Effector memory CD4-positive, alpha-beta T cell (primary cell): ENCODE measurements around the gene ETDC.
A peak's percentile ranks its signal among the peaks of the same experiment; 100 is the strongest.
"Not testable (repeated sequence)": the region's sequence is repeated elsewhere in the genome, so short reads cannot be mapped to it uniquely, and the experiment has no call there.

ENCODE experiments used
- DNase-seq, 3 donors: peaks; one replicate each; pipeline ENCODE4 v3.0.0-alpha.2; 2020
- H3K27ac ChIP-seq: 2 replicates; pipeline ENCODE4 v1.7.0; 2013; ENCODE audit warnings: mild to moderate bottlenecking, low read length, moderate library complexity; ENCODE audit not compliant: insufficient read depth, poor library complexity, severe bottlenecking
- H3K27me3 ChIP-seq: replicated peaks from 2 replicates; pipeline ENCODE4 v1.7.0; 2013; ENCODE audit warnings: mild to moderate bottlenecking, low read length; ENCODE audit not compliant: insufficient read depth, control insufficient read depth, poor library complexity, severe bottlenecking
- H3K36me3 ChIP-seq: 2 replicates; pipeline ENCODE4 v1.7.0; 2013; ENCODE audit warnings: mild to moderate bottlenecking, low read length, moderate library complexity; ENCODE audit not compliant: control insufficient read depth, insufficient read depth
- H3K4me1 ChIP-seq: 2 replicates; pipeline ENCODE4 v1.7.0; 2013; ENCODE audit warnings: low read length, mild to moderate bottlenecking; ENCODE audit not compliant: control insufficient read depth, insufficient read depth, poor library complexity, severe bottlenecking
- H3K4me3 ChIP-seq: 2 replicates; pipeline ENCODE4 v1.7.0; 2013; ENCODE audit warnings: low read length, low read depth, mild to moderate bottlenecking; ENCODE audit not compliant: insufficient read depth, poor library complexity, severe bottlenecking
- H3K9me3 ChIP-seq: 2 replicates; pipeline ENCODE4 v1.7.0; 2013; ENCODE audit warnings: mild to moderate bottlenecking, low read length, moderate library complexity; ENCODE audit not compliant: control insufficient read depth
- total RNA-seq, 3 donors: gene quantifications; one replicate each; lab custom pipeline; 2026; lab: John Stamatoyannopoulos, UW

Gene ETDC
- 0 reads per million in 3 donors for total RNA-seq

DNA sequence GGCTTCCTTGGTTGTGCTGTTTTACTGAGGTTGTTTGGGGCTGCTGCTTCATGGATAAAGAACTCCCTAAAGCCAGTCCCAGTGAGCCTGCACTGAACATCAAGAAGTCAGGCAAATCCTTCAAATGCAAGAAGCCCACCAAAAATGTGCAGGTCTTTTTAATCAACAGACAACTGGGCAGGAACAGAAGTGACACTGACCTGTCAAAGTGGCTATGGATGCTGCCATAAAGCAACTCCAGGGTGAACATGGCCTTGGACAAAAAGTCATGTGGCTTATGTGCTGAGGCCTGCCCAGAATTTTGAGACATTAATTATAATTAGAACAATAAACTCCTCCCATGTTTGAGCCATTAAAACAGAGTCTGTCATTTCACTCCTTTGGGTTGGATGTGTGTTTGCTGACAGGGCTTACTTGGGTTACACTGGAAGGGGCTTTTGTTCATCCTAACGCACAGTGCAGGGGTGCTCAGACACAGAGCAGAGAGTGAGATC is at the start of gene ETDC:
ETDC (plus strand) TSS at position 51 of the 494 bp plus-strand sequence; CDS start at position 51, 0 bp downstream.
- no peak within 1 kb of the TSS for H3K27ac ChIP-seq
- peaks cover 3% of the 10 kb centered on the region for H3K9me3 ChIP-seq
- no peak within 1 kb of the TSS for H3K4me3 ChIP-seq
- no peaks in the 10 kb centered on the region for H3K36me3 ChIP-seq
- DNase-seq = no peak
- H3K4me1 ChIP-seq = no peaks in the 10 kb centered on the region
- no peaks in the 10 kb centered on the region for H3K27me3 ChIP-seq

DNA sequence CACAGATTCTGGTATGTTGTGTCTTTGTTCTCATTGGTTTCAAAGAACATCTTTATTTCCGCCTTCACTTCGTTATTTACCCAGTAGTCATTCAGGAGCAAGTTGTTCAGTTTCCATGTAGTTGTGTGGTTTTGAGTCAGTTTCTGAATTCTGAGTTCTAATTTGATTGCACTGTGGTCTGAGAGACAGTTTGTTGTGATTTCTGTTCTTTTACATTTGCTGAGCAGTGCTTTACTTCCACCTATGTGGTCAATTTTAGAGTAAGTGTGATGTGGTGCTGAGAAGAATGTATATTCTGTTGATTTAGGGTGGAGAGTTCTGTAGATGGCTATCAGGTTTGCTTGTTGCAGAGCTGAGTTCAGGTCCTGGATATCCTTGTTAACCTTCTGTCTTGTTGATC is 48.3 kb upstream of the ETDC start:
- H3K9me3 ChIP-seq, H3K36me3 ChIP-seq: not testable (repeated sequence)

DNA sequence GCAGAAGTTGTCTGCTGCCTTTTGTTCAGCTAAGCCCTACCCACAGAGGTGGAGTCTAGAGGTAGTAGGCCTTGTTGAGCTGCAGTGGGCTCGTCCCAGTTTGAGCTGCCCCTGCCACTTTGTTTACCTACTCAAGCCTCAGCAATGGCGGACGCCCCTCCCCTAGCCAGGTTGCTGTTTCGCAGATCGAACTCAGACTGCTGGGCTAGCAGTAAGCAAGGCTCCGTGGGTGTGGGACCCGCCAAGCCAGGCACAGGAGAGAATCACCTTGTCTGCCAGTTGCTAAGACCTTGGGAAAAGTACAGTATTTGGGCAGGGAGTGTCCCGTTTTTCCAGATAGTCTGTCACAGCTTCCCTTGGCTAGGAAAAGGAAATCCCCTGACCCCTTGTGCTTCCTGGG is 45.9 kb upstream of the ETDC start:
- not testable (repeated sequence) for H3K27ac ChIP-seq

More for the DNA sequence above, 48.3 kb upstream of the ETDC start:
- not testable (repeated sequence) for H3K4me3 ChIP-seq, H3K27ac ChIP-seq, DNase-seq, H3K27me3 ChIP-seq, H3K4me1 ChIP-seq

DNA sequence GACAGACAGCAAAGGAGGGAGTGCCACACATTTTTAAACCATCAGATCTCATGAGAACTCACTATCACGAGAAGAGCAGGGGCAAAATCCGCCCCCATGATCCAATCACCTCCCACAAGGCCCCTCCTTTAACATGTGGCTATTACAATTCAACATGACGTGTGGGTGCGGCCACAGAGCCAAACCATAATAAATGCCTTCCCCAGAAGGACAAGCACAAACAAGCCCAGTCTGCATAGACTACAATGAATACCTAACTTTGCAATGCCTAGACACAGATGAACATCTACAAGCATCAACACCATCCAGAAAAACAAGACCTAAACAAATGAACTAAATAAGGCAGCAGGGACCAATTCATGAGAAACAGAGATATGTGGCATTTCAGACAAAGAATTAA is 45.1 kb upstream of the ETDC start:
- Histone ChIP-seq H3K4me3 (no peak overlapping the region), H3K4me1 (no peaks in the 10 kb centered on the region), H3K27ac (no peak overlapping the region), H3K36me3 (no peaks in the 10 kb centered on the region), H3K27me3 (no peaks in the 10 kb centered on the region), H3K9me3 (no peaks in the 10 kb centered on the region)
- DNase-seq = no peak

More for the DNA sequence above, 45.9 kb upstream of the ETDC start:
- H3K4me3 ChIP-seq, H3K36me3 ChIP-seq, H3K4me1 ChIP-seq, H3K9me3 ChIP-seq, H3K27me3 ChIP-seq, DNase-seq: not testable (repeated sequence)

DNA sequence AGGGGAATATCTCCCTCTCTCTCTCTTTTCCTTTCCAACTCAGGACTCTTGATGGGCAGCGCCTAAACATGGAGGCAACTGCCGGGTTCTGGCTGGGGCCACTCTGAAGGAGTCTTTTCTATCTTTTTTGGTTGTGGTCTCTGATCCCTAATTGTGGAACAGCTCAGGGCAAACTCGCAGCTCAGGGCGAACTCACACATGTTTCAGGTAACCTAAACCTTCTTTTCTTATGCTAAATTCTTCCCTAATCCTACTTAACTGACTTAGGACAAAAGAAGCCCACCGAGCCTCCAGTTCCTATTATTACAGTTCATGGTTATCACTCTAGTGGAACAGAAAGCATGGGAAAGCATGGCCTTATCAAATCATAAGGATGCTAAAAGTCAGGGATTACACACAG is 36.1 kb upstream of the ETDC start:
- Histone ChIP-seq H3K27ac (no peak overlapping the region), H3K9me3 (no peaks in the 10 kb centered on the region), H3K4me1 (no peaks in the 10 kb centered on the region), H3K36me3 (no peaks in the 10 kb centered on the region), H3K4me3 (no peak overlapping the region), H3K27me3 (no peaks in the 10 kb centered on the region)
- DNase-seq = no peak

DNA sequence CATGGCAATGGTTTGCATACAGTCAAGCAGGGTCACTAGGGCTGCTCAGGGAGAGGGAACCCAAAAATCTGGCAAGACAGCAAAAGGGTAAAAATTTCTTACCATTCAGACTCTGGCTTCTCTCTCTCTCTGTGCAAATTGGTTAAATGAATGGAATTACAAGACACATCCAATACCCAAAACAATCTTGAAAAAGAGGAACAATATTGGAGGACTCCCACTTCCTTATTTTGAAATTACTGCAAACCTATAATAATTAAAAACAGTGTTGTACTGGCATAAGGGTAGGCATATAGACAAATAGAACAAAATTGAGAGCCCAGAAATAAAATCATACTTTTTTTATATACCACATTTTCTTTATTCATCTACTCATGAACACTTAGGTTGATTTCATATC is 33.3 kb upstream of the ETDC start:
- no peak for DNase-seq
- no peaks in the 10 kb centered on the region for H3K9me3 ChIP-seq

DNA sequence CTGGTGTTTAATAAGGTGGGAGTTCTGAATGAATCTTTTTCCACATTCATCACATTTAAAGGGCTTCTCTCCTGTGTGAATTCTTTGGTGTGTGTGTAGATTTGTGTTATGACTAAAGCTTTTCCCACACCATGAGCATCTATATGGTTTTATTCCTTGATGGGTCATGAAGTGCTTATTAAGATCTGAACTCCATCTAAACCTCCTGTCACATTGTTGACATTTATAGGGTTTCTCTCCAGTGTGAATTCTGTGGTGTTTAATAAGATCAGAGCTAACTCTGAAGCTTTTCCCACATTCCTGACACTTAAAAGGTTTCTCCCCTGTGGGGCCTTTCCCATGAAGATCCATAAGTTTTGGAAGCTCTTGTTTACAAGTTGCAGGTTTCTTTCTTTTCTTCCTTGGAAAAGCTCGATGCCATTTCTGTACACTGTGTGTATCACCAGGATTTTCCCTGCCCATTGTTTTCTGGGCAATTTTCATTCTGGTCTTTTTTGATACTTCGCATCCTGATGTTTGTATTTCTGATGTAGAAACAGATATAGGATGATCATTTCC is 21.9 kb upstream of the ETDC start:
- no peak for DNase-seq
- H3K27ac ChIP-seq = no peak overlapping the region
- no peaks in the 10 kb centered on the region for H3K27me3 ChIP-seq
- no peak overlapping the region for H3K4me3 ChIP-seq
- peaks cover 12% of the 10 kb centered on the region for H3K9me3 ChIP-seq
- no peaks in the 10 kb centered on the region for H3K4me1 ChIP-seq
- peaks cover 15% of the 10 kb centered on the region for H3K36me3 ChIP-seq

More for the DNA sequence above, 33.3 kb upstream of the ETDC start:
- Histone ChIP-seq H3K36me3 (no peaks in the 10 kb centered on the region), H3K4me3 (no peak overlapping the region), H3K4me1 (no peaks in the 10 kb centered on the region), H3K27ac (no peak overlapping the region), H3K27me3 (no peaks in the 10 kb centered on the region)

DNA sequence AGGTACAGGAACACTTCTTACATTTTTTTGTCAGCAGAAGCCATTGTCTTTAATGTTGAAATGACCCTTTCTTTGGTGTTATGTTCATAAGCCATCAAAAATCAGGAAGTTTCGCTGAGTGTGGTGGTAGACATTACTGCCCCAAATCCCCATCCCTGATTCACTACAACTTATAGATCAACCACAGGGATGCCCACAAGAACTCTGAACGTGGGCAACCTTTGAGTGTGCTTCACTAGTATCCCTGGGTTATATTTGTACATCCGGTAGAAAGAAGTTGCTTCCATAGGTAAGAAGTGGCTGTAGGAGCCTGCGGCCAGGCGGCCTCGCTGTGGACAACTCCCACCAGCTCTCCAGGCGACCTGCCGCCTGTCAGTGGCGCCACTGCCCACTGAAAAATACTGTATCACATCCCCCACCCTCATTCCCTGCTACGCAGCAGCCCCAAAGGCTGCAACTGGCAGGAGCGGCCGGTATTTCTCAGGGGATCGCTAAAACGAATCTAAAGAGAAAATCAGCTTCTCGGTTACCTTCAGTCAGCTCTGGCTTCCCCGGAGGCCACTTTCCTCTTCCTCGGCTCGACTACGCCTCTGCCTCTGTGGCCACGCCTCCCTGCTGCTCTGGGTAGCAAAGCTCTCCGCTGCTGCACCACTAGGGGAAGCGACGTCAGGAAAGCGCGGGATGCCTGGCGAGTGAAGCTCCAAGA is 13.9 kb upstream of the ETDC start:
- Histone ChIP-seq H3K4me1 (no peaks in the 10 kb centered on the region), H3K9me3 (no peaks in the 10 kb centered on the region), H3K27ac (peak overlapping the region; percentile 36), H3K4me3 (peak overlapping the region; percentile 57), H3K27me3 (no peaks in the 10 kb centered on the region), H3K36me3 (peaks cover 5% of the 10 kb centered on the region)
- peak; percentile 12 to 36 (median 24) for DNase-seq

DNA sequence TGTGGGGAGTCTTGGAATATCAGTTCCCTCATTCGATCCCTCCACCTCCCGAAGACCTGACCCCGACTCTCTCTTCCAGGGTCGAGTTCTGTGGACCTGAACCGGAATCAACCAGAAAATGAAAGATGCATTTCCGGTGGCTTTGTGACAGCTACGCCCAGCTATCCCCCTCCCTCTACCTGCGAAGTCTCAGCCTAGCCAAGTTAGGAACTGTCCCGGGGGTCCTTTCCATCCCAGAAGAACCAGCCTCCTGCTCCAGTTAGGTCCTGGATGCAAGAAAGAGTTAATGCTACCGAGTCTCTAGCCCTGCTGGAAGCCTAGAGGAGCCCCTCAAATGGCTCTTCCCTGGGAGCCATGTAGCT is 13.4 kb upstream of the ETDC start:
- peak overlapping the region; percentile 36 for H3K27ac ChIP-seq

DNA sequence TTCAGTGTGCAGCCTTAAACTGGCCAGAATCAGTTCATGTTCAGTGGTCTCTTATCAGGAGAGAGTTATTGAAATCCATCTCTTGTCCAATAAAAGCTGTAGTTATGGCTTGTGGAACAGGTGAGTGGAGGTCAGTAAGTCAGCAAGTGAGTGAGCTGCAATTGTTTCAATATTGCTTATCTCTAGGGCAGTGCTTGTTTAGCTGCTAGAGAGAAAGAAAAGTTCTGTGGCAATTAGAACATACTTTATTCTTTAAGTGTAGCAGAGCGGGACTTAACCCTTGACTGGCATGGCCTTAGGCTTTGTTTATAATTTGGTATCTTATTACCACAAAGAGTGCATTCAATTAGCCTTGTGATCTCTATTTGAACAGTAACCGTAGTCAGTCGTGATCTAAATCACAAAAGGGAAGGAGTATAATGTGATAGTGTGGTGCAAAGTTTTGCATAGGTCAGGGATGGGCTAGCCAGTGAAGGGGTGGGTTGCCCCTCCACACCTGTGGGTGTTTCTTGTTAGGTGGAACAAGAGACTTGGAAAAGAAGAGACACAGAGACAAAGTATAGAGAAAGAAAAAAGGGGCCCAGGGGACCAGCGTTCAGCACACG is 6.9 kb upstream of the ETDC start:
- DNase-seq = no peak
- H3K9me3 ChIP-seq = no peaks in the 10 kb centered on the region
- H3K4me1 ChIP-seq = no peaks in the 10 kb centered on the region
- no peaks in the 10 kb centered on the region for H3K27me3 ChIP-seq
- no peak overlapping the region for H3K27ac ChIP-seq
- H3K36me3 ChIP-seq = no peaks in the 10 kb centered on the region
- no peak overlapping the region for H3K4me3 ChIP-seq

More for the DNA sequence above, 13.4 kb upstream of the ETDC start:
- Histone ChIP-seq H3K4me1 (no peaks in the 10 kb centered on the region), H3K4me3 (peak overlapping the region; percentile 57), H3K9me3 (no peaks in the 10 kb centered on the region), H3K36me3 (peaks cover 5% of the 10 kb centered on the region), H3K27me3 (no peaks in the 10 kb centered on the region)
- DNase-seq = no peak
